Caco-2 (cell line): ENCODE measurements around the gene EEF1AKMT4. TPM values are rescaled to one million over a fixed set of nuclear protein-coding genes. Genes with fewer than 3 reads are reported as not detected.
A peak's percentile ranks its signal among the peaks of the same experiment; 100 is the strongest.

Experiments used
- BruUV-seq: library from RNA; stranded (reverse); fragments of 400-500 nt; replicated peaks from 2 replicates; lab custom pipeline; 2021; lab: Mats Ljungman, UMichigan
- CTCF ChIA-PET: fragments of 300-600 bp; sonication (Branson Sonifier 250); formaldehyde crosslinking; loops from one replicate; lab custom pipeline; 2022; ENCODE audit warnings: antibody characterized with exemption; lab: Charles Lee
- POLR2A ChIA-PET: fragments of 300-600 bp; sonication (Branson Sonifier 250); formaldehyde crosslinking; loops from one replicate; lab custom pipeline; 2022; ENCODE audit warnings: antibody characterized with exemption; lab: Charles Lee
- DNase-seq, 2 experiments: peaks; one replicate each; pipeline versions ENCODE4 v3.0.0 to v3.0.0-alpha.2; 2020 to 2022
- H3K27me3 ChIP-seq: replicated peaks from 2 replicates; pipeline ENCODE4 v1.6.0; 2011; ENCODE audit warnings: low read length; ENCODE audit not compliant: control insufficient read depth, insufficient read depth
- H3K36me3 ChIP-seq: 2 replicates; pipeline ENCODE4 v1.5.1; 2011; ENCODE audit warnings: low read length; ENCODE audit not compliant: control insufficient read depth, insufficient read depth
- H3K4me1 ChIP-seq: fragments of 250-450 bp; sonication (Bioruptor Pico); 2 replicates; pipeline ENCODE4 v1.5.1; 2020; ENCODE audit warnings: mild to moderate bottlenecking
- H3K4me3 ChIP-seq: 2 replicates; pipeline ENCODE4 v1.5.1; 2011; ENCODE audit warnings: low read depth, mild to moderate bottlenecking, control low read depth, low read length
- H3K9me3 ChIP-seq: fragments of 250-450 bp; sonication (Bioruptor Pico); 2 replicates; pipeline ENCODE4 v1.5.1; 2020; ENCODE audit warnings: mild to moderate bottlenecking, moderate library complexity
- H3K27ac Mint-ChIP-seq: one replicate; pipeline ENCODE4 v1.8.0; 2022; ENCODE audit warnings: mixed read lengths; ENCODE audit not compliant: unreplicated experiment
- H3K27me3 Mint-ChIP-seq: one replicate; pipeline ENCODE4 v1.8.0; 2022; ENCODE audit warnings: mixed read lengths; ENCODE audit not compliant: insufficient read depth, unreplicated experiment
- H3K36me3 Mint-ChIP-seq: one replicate; pipeline ENCODE4 v1.8.0; 2022; ENCODE audit warnings: mild to moderate bottlenecking, mixed read lengths; ENCODE audit not compliant: insufficient read depth, unreplicated experiment
- H3K4me1 Mint-ChIP-seq: one replicate; pipeline ENCODE4 v1.8.0; 2022; ENCODE audit warnings: low read depth, mixed read lengths; ENCODE audit not compliant: unreplicated experiment
- H3K4me3 Mint-ChIP-seq: one replicate; pipeline ENCODE4 v1.8.0; 2022; ENCODE audit warnings: mild to moderate bottlenecking, moderate library complexity, mixed read lengths; ENCODE audit not compliant: unreplicated experiment
- H3K9me3 Mint-ChIP-seq: one replicate; pipeline ENCODE4 v1.8.0; 2022; ENCODE audit warnings: mixed read lengths; ENCODE audit not compliant: unreplicated experiment
- CTCF ChIP-seq, 2 experiments: fragments of 200-600 bp in 1 of 2; IDR thresholded peaks; 1 replicate in 1 of 2; 2 replicates in 1 of 2; pipeline versions ENCODE4 v1.5.1 to v1.8.0; 2011 to 2022; ENCODE audit warnings: antibody characterized with exemption in 1 of 2, control low read depth in 1 of 2, inconsistent platforms in 1 of 2, low read depth in 1 of 2, low read length in 1 of 2, mild to moderate bottlenecking in 1 of 2, moderate library complexity in 1 of 2; ENCODE audit not compliant: insufficient read depth in 1 of 2, severe bottlenecking in 1 of 2, unreplicated experiment in 1 of 2
- intact Hi-C: fragments of 100-400 bp; cut with micrococcal nuclease; formaldehyde crosslinking; loops from one replicate; pipeline ENCODE4 v1.10.0; 2022; ENCODE audit not compliant: unreplicated experiment
- microRNA-seq: library from miRNA; unstranded; fragments of <30 nt; microRNA quantifications from one replicate; pipeline ENCODE4 v1.2.0, GENCODE V29; 2022
- total RNA-seq: library from RNA; stranded (reverse); gene quantifications from 2 replicates; pipeline ENCODE4 v1.2.3, GENCODE V29; 2022

The EEF1AKMT4 gene
- total RNA-seq, 1 experiment from 2014 or later, result 13.1 TPM

GRCh38 chr3:184307915-184308314, 58.4 kb downstream of the EEF1AKMT4 start:
- Mint-ChIP-seq H3K36me3 (peaks cover 61% of the 10 kb centered on the region), H3K4me3 (no peak overlapping the region), H3K27me3 (no peaks in the 10 kb centered on the region), H3K4me1 (no peaks in the 10 kb centered on the region), H3K9me3 (no peaks in the 10 kb centered on the region), H3K27ac (no peak overlapping the region)
- no TSS peak for BruUV-seq
- Histone ChIP-seq H3K36me3 (peaks cover 2% of the 10 kb centered on the region), H3K9me3 (no peaks in the 10 kb centered on the region), H3K4me3 (no peak overlapping the region), H3K27me3 (no peaks in the 10 kb centered on the region), H3K4me1 (no peaks in the 10 kb centered on the region)
- intact Hi-C loops, result no loop called here
- POLR2A ChIA-PET, result no interaction called here
- TF ChIP-seq CTCF (IDR thresholded peaks at IDR 0.05; ENCODE audit: insufficient read depth in 1 of 2, low read depth in 1 of 2, low read length in 1 of 2, severe bottlenecking in 1 of 2, unreplicated experiment in 1 of 2), result no peak
- DNase-seq, result no peak
- CTCF ChIA-PET, result no interaction called here

Small RNA genes within 50 kb of the gene (microRNA-seq; reads per million reads assigned to microRNA genes)
- gene MIR1224, result 4.1 reads per million, percentile 27 among the genes with 10 or more reads in this experiment

Other genes with a start within 250 kb of the EEF1AKMT4 start
- gene ABCC5, start 231.8 kb upstream of the EEF1AKMT4 start, total RNA-seq, result 21.3 and 22.4 TPM in 2 replicates
- gene HTR3D, start 217.9 kb upstream of the EEF1AKMT4 start, total RNA-seq, result not detected in 2 replicates
- gene HTR3C, start 196.6 kb upstream of the EEF1AKMT4 start, total RNA-seq, result not detected in 2 replicates
- not detected in 2 replicates for gene HTR3E, start 152.6 kb upstream of the EEF1AKMT4 start, total RNA-seq
- 43.8 and 52.9 TPM in 2 replicates for gene EIF2B5, start 114.3 kb upstream of the EEF1AKMT4 start, total RNA-seq
- gene DVL3, start 94.3 kb upstream of the EEF1AKMT4 start, total RNA-seq, result 83.9 and 86.7 TPM in 2 replicates
- 202 and 214 TPM in 2 replicates for gene AP2M1, start 74.8 kb upstream of the EEF1AKMT4 start, total RNA-seq
- gene ABCF3, start 63.5 kb upstream of the EEF1AKMT4 start, total RNA-seq, result 68.8 and 69.8 TPM in 2 replicates
- 0.79 and 1.6 TPM in 2 replicates for gene VWA5B2, start 20.1 kb upstream of the EEF1AKMT4 start, total RNA-seq
- gene ALG3, start 710 bp upstream of the EEF1AKMT4 start, total RNA-seq, result 73.4 and 74.9 TPM in 2 replicates
- 0.46 and 0.66 TPM in 2 replicates for gene CAMK2N2, start 11.9 kb downstream of the EEF1AKMT4 start, total RNA-seq
- gene ECE2, start 26.4 kb downstream of the EEF1AKMT4 start, total RNA-seq, result not detected in 2 replicates
- 285 and 294 TPM in 2 replicates for gene PSMD2, start 49.6 kb downstream of the EEF1AKMT4 start, total RNA-seq
- 410 and 423 TPM in 2 replicates for gene EIF4G1, start 64.9 kb downstream of the EEF1AKMT4 start, total RNA-seq
- 6.1 and 6.7 TPM in 2 replicates for gene FAM131A, start 87.9 kb downstream of the EEF1AKMT4 start, total RNA-seq
- gene CLCN2, start 111.9 kb downstream of the EEF1AKMT4 start, total RNA-seq, result 23.0 and 28.6 TPM in 2 replicates
- gene POLR2H, start 112.0 kb downstream of the EEF1AKMT4 start, total RNA-seq, result 96.4 and 101 TPM in 2 replicates
- 1.4 and 1.6 TPM in 2 replicates for gene THPO, start 128.5 kb downstream of the EEF1AKMT4 start, total RNA-seq
- gene CHRD, start 130.4 kb downstream of the EEF1AKMT4 start, total RNA-seq, result 5.5 and 6.4 TPM in 2 replicates